Keratinocyte (primary cell): ENCODE data around the gene DOCK7.

Experiments used
- CTCF ChIP-seq, 3 experiments: IDR thresholded peaks in 1 of 3; conservative IDR thresholded peaks in 1 of 3; optimal IDR thresholded peaks in 1 of 3; 2 replicates in 2 of 3; 3 replicates in 1 of 3; pipeline versions ENCODE3 to v1.5.1; 2011; ENCODE audit warnings: low read length in 3 of 3, mild to moderate bottlenecking in 3 of 3, moderate library complexity in 2 of 3, control low read depth in 1 of 3, inconsistent platforms in 1 of 3; ENCODE audit not compliant: insufficient read depth in 2 of 3; ENCODE audit errors: extremely low read depth in 1 of 3
- EZH2 ChIP-seq: IDR thresholded peaks from one replicate; pipeline ENCODE4 v1.6.1; 2012; ENCODE audit warnings: inconsistent platforms, mild to moderate bottlenecking, low read length, moderate library complexity

- no peak for TF ChIP-seq CTCF (optimal IDR thresholded peaks at IDR 0.05 in 1 of 3, IDR thresholded peaks at IDR 0.05 in 1 of 3, conservative IDR thresholded peaks at IDR 0.05 in 1 of 3; ENCODE audit: extremely low read depth in 1 of 3, insufficient read depth in 2 of 3, low read length in 3 of 3)
- no peak for TF ChIP-seq EZH2
These were observed 74.3 kb downstream of the DOCK7 start for GRCh38 chr1:62613890-62614289.
